ENCODE results near the gene PDE2A. TPM values are rescaled to one million over a fixed set of nuclear protein-coding genes. Genes with fewer than 3 reads are reported as not detected.

The PDE2A gene
- total RNA-seq, 1 experiment from 2014 or later, result 3.7 TPM

GRCh38 chr11:72626414-72626936 lies 47.7 kb downstream of the PDE2A start (continued):
- no peak for TF ChIP-seq USF2 (CRISPR knock-in tag; IDR thresholded peaks at IDR 0.05)

GRCh38 chr11:72625691-72626413 lies 48.4 kb downstream of the PDE2A start:
- POLR2A ChIA-PET, result interaction anchor here (0.5 kb wide), 1 partner anchor 47 kb away, joined by 4 read pairs; no protein-coding TSS in a partner anchor
- Mint-ChIP-seq H3K36me3 (no peaks in the 10 kb centered on the region), H3K9me3 (no peaks in the 10 kb centered on the region), H3K27ac (no peak overlapping the region), H3K27me3 (ENCODE audit: low read depth) (peaks cover 6% of the 10 kb centered on the region; the same call in 1 of the 2 replicates), H3K4me1 (peaks cover 3% of the 10 kb centered on the region), H3K4me3 (no peak overlapping the region)
- CTCF ChIA-PET, result interaction anchor here (0.5 to 6.7 kb wide), 5 partner anchors 26 to 58 kb away, joined by 3 to 43 read pairs (median 7); no protein-coding TSS in a partner anchor
- TF ChIP-seq ATF3 (CRISPR knock-in tag; conservative IDR thresholded peaks at IDR 0.05), result no peak
- no peak for TF ChIP-seq CREB1 (CRISPR knock-in tag; IDR thresholded peaks at IDR 0.05)
- TF ChIP-seq ZBTB21 (CRISPR knock-in tag; IDR thresholded peaks at IDR 0.05; ENCODE audit: borderline replicate concordance), result no peak
- no peak for TF ChIP-seq ATF2 (CRISPR knock-in tag; IDR thresholded peaks at IDR 0.05; ENCODE audit: borderline replicate concordance, low read depth)
- no peak for TF ChIP-seq ZSCAN18 (CRISPR knock-in tag; IDR thresholded peaks at IDR 0.05)
- DNase-seq (ENCODE audit: low spot score) (no peak), ATAC-seq (peak; percentile 41)

- POLR2A ChIA-PET, result no interaction called here
- Mint-ChIP-seq H3K27me3 (ENCODE audit: low read depth) (peaks cover 6% of the 10 kb centered on the region; the same call in 1 of the 2 replicates), H3K36me3 (no peaks in the 10 kb centered on the region), H3K27ac (no peak overlapping the region), H3K4me1 (peaks cover 3% of the 10 kb centered on the region), H3K4me3 (no peak overlapping the region), H3K9me3 (no peaks in the 10 kb centered on the region)
- ATAC-seq (no peak), DNase-seq (ENCODE audit: low spot score) (no peak)
- no peak for TF ChIP-seq KAT7 (CRISPR knock-in tag; IDR thresholded peaks at IDR 0.05; ENCODE audit: borderline replicate concordance)
- 0 out of 2 replicates have a peak, but pooled peaks have one; percentile 24 for TF ChIP-seq FOXP4 (CRISPR knock-in tag; IDR thresholded peaks at IDR 0.05)
- CTCF ChIA-PET, result interaction anchor here (0.5 to 6.7 kb wide), 4 partner anchors 24 to 481 kb away, joined by 3 to 43 read pairs (median 10); no protein-coding TSS in a partner anchor
These were observed 49.6 kb downstream of the PDE2A start for GRCh38 chr11:72624496-72625201.

GRCh38 chr11:72623052-72623451 lies 51.2 kb downstream of the PDE2A start:
- Mint-ChIP-seq H3K9me3 (no peaks in the 10 kb centered on the region), H3K36me3 (no peaks in the 10 kb centered on the region), H3K4me1 (peaks cover 9% of the 10 kb centered on the region), H3K4me3 (no peak overlapping the region), H3K27ac (no peak overlapping the region), H3K27me3 (ENCODE audit: low read depth) (peaks cover 6% of the 10 kb centered on the region; the same call in 1 of the 2 replicates)
- ATAC-seq, result no peak
- ChIA-PET CTCF (interaction anchor here (0.5 to 1.3 kb wide), 2 partner anchors 12 to 33 kb away, joined by 3 to 5 read pairs; no protein-coding TSS in a partner anchor), POLR2A (no interaction called here)
- no peak for DNase-seq (ENCODE audit: low spot score)
- TF ChIP-seq ZNF396 (CRISPR knock-in tag; IDR thresholded peaks at IDR 0.05; ENCODE audit: borderline replicate concordance), result no peak
- no peak for TF ChIP-seq CTCF (IDR thresholded peaks at IDR 0.05)
- TF ChIP-seq ZNF423 (CRISPR knock-in tag; IDR thresholded peaks at IDR 0.05), result no peak
- no peak for TF ChIP-seq ZBTB43 (CRISPR knock-in tag; IDR thresholded peaks at IDR 0.05)
- no peak for TF ChIP-seq PRDM15 (CRISPR knock-in tag; IDR thresholded peaks at IDR 0.05)

Data from WTC11 (cell line).